K562 (cell line): Measurements from ENCODE around the gene DLAT. TPM values are rescaled to one million over a fixed set of nuclear protein-coding genes. Genes with fewer than 3 reads are reported as not detected.

Experiments used
- ATAC-seq: fragments of 200-7000 bp; cut with Tn5 transposase; 3 replicates; pipeline ENCODE4 v1.9.1; 2020; ENCODE audit warnings: moderate library complexity
- BruUV-seq: library from RNA; stranded (reverse); fragments of 400-500 nt; replicated peaks from 2 replicates; lab custom pipeline; 2021; lab: Mats Ljungman, UMichigan
- CTCF ChIA-PET: fragments of 300-600 bp; formaldehyde crosslinking; extraction: SDS; loops from one replicate; lab custom pipeline; 2021; ENCODE audit warnings: low intra/inter-chr PET ratio; lab: Yijun Ruan, JAX
- POLR2A ChIA-PET: fragments of 300-600, 350-650 bp; sonication (Branson Sonifier 250); formaldehyde crosslinking; extraction: SDS; loops from one replicate; lab custom pipeline; 2021; ENCODE audit warnings: antibody characterized with exemption, inconsistent platforms; lab: Yijun Ruan, JAX
- DNase-seq, 4 experiments: peaks; one replicate each; pipeline versions ENCODE4 v3.0.0 to v3.0.0-alpha.2; 2011 to 2018; ENCODE audit warnings: low spot score in 3 of 4, mixed read lengths in 3 of 4; ENCODE audit errors: extremely low read depth in 1 of 4
- FAIRE-seq: peaks from 2 replicates; lab custom pipeline; 2011; peaks lifted over from hg19 to GRCh38; lab: Jason Lieb, UNC
- H2AFZ ChIP-seq: 2 replicates; pipeline ENCODE4 v1.6.0; 2011; ENCODE audit warnings: low read depth, low read length, control low read depth, inconsistent platforms
- H3K27ac ChIP-seq: fragments of 200-600 bp; 3 replicates; pipeline ENCODE4 v1.8.0; 2011; ENCODE audit warnings: low read depth, mild to moderate bottlenecking, control low read depth, inconsistent platforms, low read length, moderate library complexity, mixed read lengths; ENCODE audit errors: extremely low read depth
- H3K27me3 ChIP-seq, 2 experiments: fragments of 300-600 bp in 1 of 2; 2 replicates in 1 of 2; 3 replicates in 1 of 2; pipeline versions ENCODE4 v1.6.0 to v1.8.0; 2011; ENCODE audit warnings: inconsistent platforms in 2 of 2, low read length in 2 of 2, mild to moderate bottlenecking in 1 of 2, mixed read lengths in 1 of 2, moderate library complexity in 1 of 2; ENCODE audit not compliant: control insufficient read depth in 2 of 2, insufficient read depth in 2 of 2
- H3K36me3 ChIP-seq: fragments of 300-600 bp; 3 replicates; pipeline ENCODE4 v1.8.0; 2011; ENCODE audit warnings: mild to moderate bottlenecking, low read length, inconsistent platforms; ENCODE audit not compliant: control insufficient read depth, insufficient read depth
- H3K4me1 ChIP-seq, 2 experiments: fragments of 200-600 bp in 1 of 2; replicated peaks in 1 of 2; 2 replicates in 1 of 2; 3 replicates in 1 of 2; pipeline versions ENCODE4 v1.5.1 to v1.8.0; 2011; ENCODE audit warnings: inconsistent platforms in 2 of 2, low read length in 2 of 2, mild to moderate bottlenecking in 1 of 2, mixed read lengths in 1 of 2, moderate library complexity in 1 of 2; ENCODE audit not compliant: control insufficient read depth in 2 of 2, insufficient read depth in 2 of 2
- H3K4me2 ChIP-seq: 2 replicates; pipeline ENCODE4 v1.6.1; 2011; ENCODE audit warnings: low read length, control low read depth, inconsistent platforms, mixed read lengths; ENCODE audit not compliant: insufficient read depth
- H3K4me3 ChIP-seq: fragments of 200-600 bp; sonication (generic), shearing (Covaris generic); 2 replicates; pipeline ENCODE4 v1.5.1; 2016; ENCODE audit warnings: control low read depth, inconsistent platforms
- H3K79me2 ChIP-seq: fragments of 200-600 bp; 3 replicates; pipeline ENCODE4 v1.8.0; 2011; ENCODE audit warnings: low read length, inconsistent platforms; ENCODE audit not compliant: control insufficient read depth, insufficient read depth
- H3K9ac ChIP-seq, 2 experiments: 2 replicates each; pipeline versions ENCODE4 v1.6.0 to v1.6.1; 2011; ENCODE audit warnings: low read depth in 2 of 2, low read length in 2 of 2, control low read depth in 1 of 2, inconsistent platforms in 1 of 2, mild to moderate bottlenecking in 1 of 2, mixed read lengths in 1 of 2; ENCODE audit not compliant: insufficient read depth in 1 of 2
- H3K9me1 ChIP-seq: one replicate; pipeline ENCODE4 v1.6.0; 2011; ENCODE audit warnings: inconsistent platforms, mild to moderate bottlenecking, low read length, moderate library complexity; ENCODE audit not compliant: control insufficient read depth, insufficient read depth
- H3K9me3 ChIP-seq: replicated peaks from 2 replicates; pipeline ENCODE4 v1.5.1; 2011; ENCODE audit warnings: low read depth, low read length, inconsistent platforms; ENCODE audit not compliant: control insufficient read depth, insufficient read depth
- H4K20me1 ChIP-seq: replicated peaks from 2 replicates; pipeline ENCODE4 v1.6.1; 2011; ENCODE audit warnings: low read length, inconsistent platforms, mixed read lengths; ENCODE audit not compliant: control insufficient read depth, insufficient read depth
- BHLHE40 ChIP-seq: IDR thresholded peaks from 2 replicates; pipeline ENCODE4 v1.6.1; 2011; ENCODE audit warnings: low read length, improper control_type of control experiment
- ID3 ChIP-seq, 2 experiments: fragments of 250-450 bp in 1 of 2; fragments of 450-650 bp in 1 of 2; sonication (Bioruptor Pico) in 1 of 2; IDR thresholded peaks; 2 replicates each; pipeline versions ENCODE4 v1.6.1 to v1.8.0; 2016 to 2021; ENCODE audit warnings: mild to moderate bottlenecking in 2 of 2, moderate library complexity in 2 of 2, missing compliant biosample characterization in 1 of 2, missing genetic modification characterization in 1 of 2
- NELFE ChIP-seq: IDR thresholded peaks from 2 replicates; pipeline ENCODE4 v1.6.1; 2011; ENCODE audit warnings: mild to moderate bottlenecking; ENCODE audit not compliant: insufficient read depth, insufficient read length
- SRF ChIP-seq, 2 experiments: fragments of 250-450, 450-650 bp in 1 of 2; sonication (Bioruptor Pico) in 1 of 2; sonication (generic) in 1 of 2; formaldehyde crosslinking; IDR thresholded peaks; 2 replicates each; pipeline versions ENCODE4 v1.5.0 to v1.5.1; 2020 to 2022; ENCODE audit warnings: mild to moderate bottlenecking in 1 of 2, missing genetic modification reagents in 1 of 2
- STAT5B ChIP-seq: fragments of 250-450 bp; sonication (Bioruptor Pico); IDR thresholded peaks from 2 replicates; pipeline ENCODE4 v1.8.0; 2021; ENCODE audit warnings: mild to moderate bottlenecking, inconsistent platforms
- WGBS: fragments of 100-300 bp; shearing (Covaris generic); methylation state at CpG from one replicate; pipeline ENCODE4 v1.1.6; 2016; ENCODE audit warnings: low coverage, mixed read lengths; ENCODE audit not compliant: insufficient coverage; ENCODE audit errors: missing lambda C conversion rate; 5-methylcytosine and 5-hydroxymethylcytosine counted together
- in situ Hi-C: fragments of 300-500 bp; cut with MboI; formaldehyde crosslinking; loops from 4 replicates; pipeline ENCODE4 v1.15.0; 2018; ENCODE audit warnings: inconsistent platforms, mixed read lengths
- intact Hi-C: fragments of 100-400 bp; cut with micrococcal nuclease; formaldehyde crosslinking; loops from 2 replicates; pipeline ENCODE4 v1.14.2; 2022
- polyA plus RNA-seq, 8 experiments: library from polyadenylated mRNA; depleted of rRNA in 4 of 8; stranded (reverse) in 5 of 8; unstranded in 3 of 8; fragments of >200 nt; fragmentation: Nextera tagmentation in 2 of 8; fragmentation: Illumina TruSeq in 1 of 8; extraction: Ambion mirVana in 2 of 8; extraction: Trizol in 1 of 8; gene quantifications; 2 replicates each; pipeline versions ENCODE4 v1.2.1 to v1.2.3, GENCODE V29; 2011 to 2014; ENCODE audit warnings: inconsistent platforms in 1 of 8, missing spikeins in 1 of 8
- total RNA-seq, 7 experiments: library from RNA; depleted of rRNA in 6 of 7; stranded (reverse); fragments of >200 nt in 6 of 7; fragmentation: Illumina TruSeq in 2 of 7; extraction: Trizol in 2 of 7; gene quantifications; 2 replicates each; pipeline versions ENCODE4 v1.2.1 to v1.2.3, GENCODE V29; 2011 to 2021; ENCODE audit warnings: low replicate concordance in 1 of 7
- TF ChIP-seq, protein P1 (sequence below): sonication (generic); formaldehyde crosslinking; IDR thresholded peaks from 2 replicates; pipeline ENCODE4 v1.8.0; 2023; ENCODE audit warnings: mild to moderate bottlenecking, missing genetic modification reagents

DLAT gene
- total and polyA plus RNA-seq, 9 of the 15 experiments (the other 6 are each of a cell fraction or from before 2014, with no cell fraction given), result 41.7 to 152 (median 105) TPM

- H3K9ac ChIP-seq, result no peak overlapping the region
- no peak overlapping the region for H2AFZ ChIP-seq
- peaks cover 15% of the 10 kb centered on the region; the same call in 2 of the 3 replicates for H3K36me3 ChIP-seq
- no peaks in the 10 kb centered on the region for H3K9me3 ChIP-seq
- H3K27ac ChIP-seq, result no peak overlapping the region
- ChIA-PET CTCF (no interaction called here), POLR2A (interaction anchor here (1.0 kb wide), 1 partner anchor 51 kb away, joined by 4 read pairs; no protein-coding TSS in a partner anchor)
- H3K27me3 ChIP-seq, result no peaks in the 10 kb centered on the region
- no peaks in the 10 kb centered on the region for H3K9me1 ChIP-seq
- in situ Hi-C loops, result no loop called here
- no peak overlapping the region for H3K4me3 ChIP-seq
- intact Hi-C loops, result no loop called here
- BruUV-seq, result no TSS peak
- H4K20me1 ChIP-seq, result no peaks in the 10 kb centered on the region
- H3K4me1 ChIP-seq, result no peaks in the 10 kb centered on the region; a peak in 1 of 5 replicates
- DNase-seq (no peak), FAIRE-seq (no peak), ATAC-seq (peak; percentile 31; the same call in 1 of the 3 replicates)
- no peak overlapping the region for H3K4me2 ChIP-seq
- 82% methylated on average over 1 of the region's 1 CpG for WGBS
- TF ChIP-seq, protein P1, sequence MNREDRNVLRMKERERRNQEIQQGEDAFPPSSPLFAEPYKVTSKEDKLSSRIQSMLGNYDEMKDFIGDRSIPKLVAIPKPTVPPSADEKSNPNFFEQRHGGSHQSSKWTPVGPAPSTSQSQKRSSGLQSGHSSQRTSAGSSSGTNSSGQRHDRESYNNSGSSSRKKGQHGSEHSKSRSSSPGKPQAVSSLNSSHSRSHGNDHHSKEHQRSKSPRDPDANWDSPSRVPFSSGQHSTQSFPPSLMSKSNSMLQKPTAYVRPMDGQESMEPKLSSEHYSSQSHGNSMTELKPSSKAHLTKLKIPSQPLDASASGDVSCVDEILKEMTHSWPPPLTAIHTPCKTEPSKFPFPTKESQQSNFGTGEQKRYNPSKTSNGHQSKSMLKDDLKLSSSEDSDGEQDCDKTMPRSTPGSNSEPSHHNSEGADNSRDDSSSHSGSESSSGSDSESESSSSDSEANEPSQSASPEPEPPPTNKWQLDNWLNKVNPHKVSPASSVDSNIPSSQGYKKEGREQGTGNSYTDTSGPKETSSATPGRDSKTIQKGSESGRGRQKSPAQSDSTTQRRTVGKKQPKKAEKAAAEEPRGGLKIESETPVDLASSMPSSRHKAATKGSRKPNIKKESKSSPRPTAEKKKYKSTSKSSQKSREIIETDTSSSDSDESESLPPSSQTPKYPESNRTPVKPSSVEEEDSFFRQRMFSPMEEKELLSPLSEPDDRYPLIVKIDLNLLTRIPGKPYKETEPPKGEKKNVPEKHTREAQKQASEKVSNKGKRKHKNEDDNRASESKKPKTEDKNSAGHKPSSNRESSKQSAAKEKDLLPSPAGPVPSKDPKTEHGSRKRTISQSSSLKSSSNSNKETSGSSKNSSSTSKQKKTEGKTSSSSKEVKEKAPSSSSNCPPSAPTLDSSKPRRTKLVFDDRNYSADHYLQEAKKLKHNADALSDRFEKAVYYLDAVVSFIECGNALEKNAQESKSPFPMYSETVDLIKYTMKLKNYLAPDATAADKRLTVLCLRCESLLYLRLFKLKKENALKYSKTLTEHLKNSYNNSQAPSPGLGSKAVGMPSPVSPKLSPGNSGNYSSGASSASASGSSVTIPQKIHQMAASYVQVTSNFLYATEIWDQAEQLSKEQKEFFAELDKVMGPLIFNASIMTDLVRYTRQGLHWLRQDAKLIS, result no peak
- TF ChIP-seq BHLHE40, result no peak
- TF ChIP-seq ID3 (CRISPR knock-in tag; IDR thresholded peaks at IDR 0.05), result no peak
- TF ChIP-seq ID3 (tag; IDR thresholded peaks at IDR 0.05), result no peak
- no peak for TF ChIP-seq NELFE
- TF ChIP-seq STAT5B, result no peak
- no peak for TF ChIP-seq SRF (CRISPR knock-in tag; IDR thresholded peaks at IDR 0.05)
- no peaks in the 10 kb centered on the region for H3K79me2 ChIP-seq
Observed at GRCh38 chr11:112016765-112017376, 8.3 kb upstream of the DLAT start.
